ENCODE measurements around the gene TMEM17. TPM values are rescaled to one million over a fixed set of nuclear protein-coding genes. Genes with fewer than 3 reads are reported as not detected.

The TMEM17 gene
- polyA plus RNA-seq, 1 of the 3 experiments (the other 2 are of a cell fraction), result 5.5 TPM

- Histone ChIP-seq H3K36me3 (replicated peaks in 1 of 2; ENCODE audit: control insufficient read depth in 1 of 2, insufficient read depth in 2 of 2, low read length in 1 of 2) (no peaks in the 10 kb centered on the region), H3K79me2 (ENCODE audit: insufficient read depth) (no peaks in the 10 kb centered on the region), H3K27ac (ENCODE audit: low read depth in 2 of 2, low read length in 1 of 2) (no peak overlapping the region), H3F3A (replicated peaks; ENCODE audit: insufficient read depth) (no peaks in the 10 kb centered on the region), H3K9me3 (no peaks in the 10 kb centered on the region), H3K9ac (no peak overlapping the region), H3K27me3 (ENCODE audit: insufficient read depth) (no peaks in the 10 kb centered on the region), H3K4me2 (no peak overlapping the region), H3K9me2 (no peaks in the 10 kb centered on the region), H3K4me3 (ENCODE audit: low read depth in 2 of 2, low read length in 1 of 2) (no peak overlapping the region), H2AFZ (ENCODE audit: low read depth) (no peak overlapping the region), H3K4me1 (ENCODE audit: control insufficient read depth in 1 of 2, insufficient read depth in 2 of 2, low read depth in 1 of 2, low read length in 1 of 2) (no peaks in the 10 kb centered on the region; a peak in 1 of 4 replicates), H4K20me1 (ENCODE audit: insufficient read depth) (no peaks in the 10 kb centered on the region)
- 90% methylated on average over 5 of the region's 5 CpGs for WGBS (ENCODE audit: low lambda C conversion rate)
- POLR2A ChIA-PET, result no interaction called here
- TF ChIP-seq RAD21 (IDR thresholded peaks at IDR 0.05; ENCODE audit: low read length) (no peak), USF1 (IDR thresholded peaks at IDR 0.05; ENCODE audit: borderline replicate concordance, low read depth) (no peak), FOXJ3 (CRISPR knock-in tag; IDR thresholded peaks at IDR 0.05) (no peak), SIN3A (IDR thresholded peaks at IDR 0.05; ENCODE audit: borderline replicate concordance, low read depth, low read length) (no peak), USF2 (IDR thresholded peaks at IDR 0.05; ENCODE audit: borderline replicate concordance, low read depth, low read length) (no peak), TEAD4 (IDR thresholded peaks at IDR 0.05; ENCODE audit: borderline replicate concordance, insufficient read depth) (no peak), JUND (IDR thresholded peaks at IDR 0.05) (no peak), MEF2A (IDR thresholded peaks at IDR 0.05; ENCODE audit: borderline replicate concordance, low read depth) (no peak), GABPA (IDR thresholded peaks at IDR 0.05; ENCODE audit: low read depth) (no peak), REST (IDR thresholded peaks at IDR 0.05; ENCODE audit: low read depth, low read length) (no peak), EP300 (IDR thresholded peaks at IDR 0.05; ENCODE audit: borderline replicate concordance in 1 of 2, low read depth in 1 of 2, low read length in 1 of 2) (no peak)
- no peak for DNase-seq
- CTCF ChIA-PET, result no interaction called here
These were observed 34.6 kb upstream of the TMEM17 start for GRCh38 chr2:62540408-62541168.

Data from SK-N-SH (cell line).